HEK293T (cell line): ENCODE data around the gene NEK4.

ENCODE experiments used
- CTCF ChIA-PET: fragments of 350-600 bp; formaldehyde crosslinking; extraction: SDS; loops from one replicate; lab custom pipeline; 2021; ENCODE audit warnings: antibody characterized with exemption, inconsistent platforms; lab: Yijun Ruan, JAX
- POLR2A ChIA-PET: fragments of 350-600 bp; formaldehyde crosslinking; extraction: SDS; loops from one replicate; lab custom pipeline; 2020; ENCODE audit warnings: antibody characterized with exemption, inconsistent platforms; lab: Yijun Ruan, JAX
- DNase-seq: peaks from one replicate; pipeline ENCODE4 v3.0.0; 2012; ENCODE audit warnings: mixed read lengths; ENCODE audit errors: extremely low spot score
- ARNT ChIP-seq: fragments of 450-650 bp; IDR thresholded peaks from 2 replicates; pipeline ENCODE4 v1.6.1; 2017; ENCODE audit warnings: mild to moderate bottlenecking
- BHLHE40 ChIP-seq: fragments of 450-650 bp; IDR thresholded peaks from 2 replicates; pipeline ENCODE4 v1.6.1; 2016; ENCODE audit warnings: mild to moderate bottlenecking, moderate library complexity, borderline replicate concordance
- CTBP1 ChIP-seq: fragments of 450-650 bp; IDR thresholded peaks from 2 replicates; pipeline ENCODE4 v1.6.1; 2016; ENCODE audit warnings: borderline replicate concordance
- ELF4 ChIP-seq: fragments of 450-650 bp; IDR thresholded peaks from 2 replicates; pipeline ENCODE4 v1.6.1; 2017; ENCODE audit warnings: antibody characterized with exemption
- FOXA1 ChIP-seq: fragments of 450-650 bp; IDR thresholded peaks from 2 replicates; pipeline ENCODE4 v1.6.1; 2016; ENCODE audit warnings: mild to moderate bottlenecking
- FOXK2 ChIP-seq: fragments of 450-650 bp; IDR thresholded peaks from 2 replicates; pipeline ENCODE4 v1.6.1; 2016; ENCODE audit warnings: mild to moderate bottlenecking
- FOXM1 ChIP-seq: fragments of 450-650 bp; IDR thresholded peaks from 2 replicates; pipeline ENCODE4 v1.6.1; 2017; ENCODE audit warnings: mild to moderate bottlenecking, borderline replicate concordance
- HDGF ChIP-seq: fragments of 450-650 bp; IDR thresholded peaks from 2 replicates; pipeline ENCODE4 v1.6.1; 2017; ENCODE audit warnings: antibody characterized with exemption, borderline replicate concordance
- L3MBTL2 ChIP-seq: fragments of 450-650 bp; conservative IDR thresholded peaks from 2 replicates; pipeline ENCODE4 v1.6.1; 2016; ENCODE audit warnings: mild to moderate bottlenecking
- LEF1 ChIP-seq: fragments of 450-650 bp; IDR thresholded peaks from 2 replicates; pipeline ENCODE4 v1.6.1; 2017; ENCODE audit warnings: mild to moderate bottlenecking, borderline replicate concordance
- NFRKB ChIP-seq: fragments of 450-650 bp; IDR thresholded peaks from 2 replicates; pipeline ENCODE4 v1.6.1; 2016; ENCODE audit warnings: mild to moderate bottlenecking, moderate library complexity
- SP1 ChIP-seq: fragments of 450-650 bp; IDR thresholded peaks from 2 replicates; pipeline ENCODE4 v1.6.1; 2017
- SUZ12 ChIP-seq: fragments of 450-650 bp; IDR thresholded peaks from 2 replicates; pipeline ENCODE4 v1.6.1; 2016; ENCODE audit warnings: mild to moderate bottlenecking
- TARDBP ChIP-seq: fragments of 450-650 bp; IDR thresholded peaks from 2 replicates; pipeline ENCODE4 v1.6.1; 2016
- ZNF384 ChIP-seq: fragments of 450-650 bp; IDR thresholded peaks from 2 replicates; pipeline ENCODE4 v1.6.1; 2016
- TF ChIP-seq, protein P1 (sequence below): fragments of 450-650 bp; IDR thresholded peaks from 2 replicates; pipeline ENCODE4 v1.6.1; 2016

The NEK4 gene

DNA sequence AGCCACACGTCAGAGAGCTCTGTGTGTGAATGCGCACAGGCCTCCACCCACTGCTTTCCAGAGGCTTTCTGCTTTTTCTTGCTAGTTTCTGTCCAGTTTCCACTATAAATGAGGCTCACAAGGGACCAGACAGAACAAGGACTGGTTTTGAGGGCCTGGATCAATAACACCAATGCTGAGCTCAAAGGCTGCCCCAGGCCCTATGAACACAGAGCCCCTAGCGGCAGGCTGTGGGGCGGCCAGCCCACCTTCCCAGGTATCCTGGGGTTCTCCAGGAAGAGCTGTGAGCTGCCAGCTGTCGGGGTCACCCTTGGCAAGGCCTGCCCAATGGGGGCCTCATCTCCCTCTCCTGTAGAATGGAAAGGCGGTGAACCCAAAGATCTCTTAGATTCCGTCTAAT lies 21.7 kb upstream of the NEK4 start:
- ChIA-PET POLR2A (interaction anchor here (3.2 kb wide), 1 partner anchor 22 kb away, joined by 13 read pairs; the partner anchor contains the start of gene NEK4), CTCF (interaction anchor here (0.6 to 2.5 kb wide), 3 partner anchors 21 to 50 kb away, joined by 4 to 10 read pairs (median 4); partner anchors contain the start of gene NEK4)

GRCh38 chr3:52791928-52792327 lies 21.2 kb upstream of the NEK4 start:
- ChIA-PET CTCF (interaction anchor here (0.6 to 2.5 kb wide), 2 partner anchors 21 to 29 kb away, joined by 4 to 10 read pairs; partner anchors contain the start of gene NEK4), POLR2A (interaction anchor here (3.2 kb wide), 1 partner anchor 21 kb away, joined by 13 read pairs; the partner anchor contains the start of gene NEK4)
- TF ChIP-seq ARNT (no peak), SUZ12 (no peak), HDGF (no peak), ELF4 (no peak), FOXM1 (no peak), NFRKB (no peak), FOXA1 (no peak), CTBP1 (no peak), LEF1 (no peak), BHLHE40 (no peak), L3MBTL2 (no peak), ZNF384 (no peak), SP1 (no peak), TARDBP (no peak), FOXK2 (no peak)
- TF ChIP-seq, protein P1, sequence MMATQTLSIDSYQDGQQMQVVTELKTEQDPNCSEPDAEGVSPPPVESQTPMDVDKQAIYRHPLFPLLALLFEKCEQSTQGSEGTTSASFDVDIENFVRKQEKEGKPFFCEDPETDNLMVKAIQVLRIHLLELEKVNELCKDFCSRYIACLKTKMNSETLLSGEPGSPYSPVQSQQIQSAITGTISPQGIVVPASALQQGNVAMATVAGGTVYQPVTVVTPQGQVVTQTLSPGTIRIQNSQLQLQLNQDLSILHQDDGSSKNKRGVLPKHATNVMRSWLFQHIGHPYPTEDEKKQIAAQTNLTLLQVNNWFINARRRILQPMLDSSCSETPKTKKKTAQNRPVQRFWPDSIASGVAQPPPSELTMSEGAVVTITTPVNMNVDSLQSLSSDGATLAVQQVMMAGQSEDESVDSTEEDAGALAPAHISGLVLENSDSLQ, result no peak
- DNase-seq, result no peak

More for the DNA sequence above, 21.7 kb upstream of the NEK4 start:
- TF ChIP-seq FOXA1 (no peak), ARNT (no peak)
- DNase-seq, result no peak

DNA sequence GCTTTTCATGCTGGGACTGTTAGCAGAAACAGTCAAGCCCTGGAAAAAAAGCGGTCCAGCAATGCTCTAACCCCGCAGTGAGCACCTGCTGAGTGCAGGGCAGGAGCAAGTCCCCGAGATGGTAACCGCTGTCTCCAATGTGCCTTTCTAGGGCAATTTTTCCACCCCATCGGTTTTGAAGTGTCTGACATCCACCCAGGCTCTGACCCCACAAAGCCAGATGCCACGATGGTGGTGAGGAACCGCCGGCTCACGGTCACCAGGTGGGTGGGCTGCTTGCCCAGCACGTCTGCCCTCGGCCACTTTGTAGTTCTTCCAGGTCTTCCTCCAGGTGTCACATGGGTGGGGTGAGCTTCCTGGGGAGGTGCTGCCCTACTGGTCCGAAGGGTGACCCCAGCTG lies 20.6 kb upstream of the NEK4 start:
- DNase-seq, result no peak
- CTCF ChIA-PET, result interaction anchor here (2.5 kb wide), 1 partner anchor 29 kb away, joined by 10 read pairs; no protein-coding TSS in a partner anchor
- POLR2A ChIA-PET, result interaction anchor here (3.2 kb wide), 1 partner anchor 20 kb away, joined by 13 read pairs; the partner anchor contains the start of gene NEK4
- TF ChIP-seq, protein P1, result no peak
- no peak for TF ChIP-seq SUZ12
- TF ChIP-seq FOXM1, result no peak
- no peak for TF ChIP-seq TARDBP

GRCh38 chr3:52790741-52791140 lies 20.0 kb upstream of the NEK4 start:
- POLR2A ChIA-PET, result interaction anchor here (3.2 kb wide), 1 partner anchor 20 kb away, joined by 13 read pairs; the partner anchor contains the start of gene NEK4
- no peak for TF ChIP-seq FOXM1
- TF ChIP-seq, protein P1, result no peak
- TF ChIP-seq ELF4, result no peak
- TF ChIP-seq FOXA1, result no peak
- no peak for TF ChIP-seq L3MBTL2
- TF ChIP-seq SP1, result no peak
- no peak for TF ChIP-seq LEF1
- no peak for TF ChIP-seq NFRKB
- no peak for TF ChIP-seq CTBP1
- no peak for TF ChIP-seq TARDBP
- TF ChIP-seq HDGF, result no peak
- TF ChIP-seq SUZ12, result no peak
- TF ChIP-seq ZNF384, result no peak
- TF ChIP-seq BHLHE40, result no peak
- TF ChIP-seq ARNT, result no peak
- TF ChIP-seq FOXK2, result no peak
- DNase-seq, result no peak
- CTCF ChIA-PET, result no interaction called here

GRCh38 chr3:52790337-52790736 lies 19.6 kb upstream of the NEK4 start:
- POLR2A ChIA-PET, result interaction anchor here (3.2 kb wide), 1 partner anchor 19 kb away, joined by 13 read pairs; the partner anchor contains the start of gene NEK4
- DNase-seq, result no peak
- TF ChIP-seq SP1 (no peak), LEF1 (no peak), SUZ12 (no peak), FOXK2 (no peak), L3MBTL2 (no peak), TARDBP (no peak), CTBP1 (no peak), ARNT (no peak), FOXA1 (no peak), ELF4 (no peak), ZNF384 (no peak), BHLHE40 (no peak), NFRKB (no peak), FOXM1 (no peak), HDGF (no peak)
- TF ChIP-seq, protein P1, result no peak
- CTCF ChIA-PET, result no interaction called here

GRCh38 chr3:52789746-52790040 lies 19.0 kb upstream of the NEK4 start:
- CTCF ChIA-PET, result no interaction called here
- POLR2A ChIA-PET, result interaction anchor here (3.2 kb wide), 1 partner anchor 19 kb away, joined by 13 read pairs; the partner anchor contains the start of gene NEK4
- no peak for DNase-seq
- TF ChIP-seq ELF4 (no peak), FOXK2 (no peak), LEF1 (no peak), FOXA1 (no peak), HDGF (no peak), L3MBTL2 (no peak)
